SJSA1 (cell line): ENCODE data around the gene PARD3B. TPM values are rescaled to one million over a fixed set of nuclear protein-coding genes. Genes with fewer than 3 reads are reported as not detected.

ENCODE experiments used
- DNase-seq, 2 experiments: peaks; one replicate each; pipeline ENCODE4 v3.0.0-alpha.2; 2015 to 2020; ENCODE audit warnings: low spot score in 2 of 2, low read depth in 1 of 2
- H3K27ac ChIP-seq: fragments of 250-450 bp; sonication (Bioruptor Pico); 2 replicates; pipeline ENCODE4 v1.5.1; 2020; ENCODE audit warnings: mild to moderate bottlenecking, moderate library complexity
- H3K27me3 ChIP-seq: fragments of 250-450 bp; sonication (Bioruptor Pico); replicated peaks from 2 replicates; pipeline ENCODE4 v1.5.1; 2020; ENCODE audit warnings: mild to moderate bottlenecking, moderate library complexity
- H3K36me3 ChIP-seq: fragments of 250-450 bp; sonication (Bioruptor Pico); 2 replicates; pipeline ENCODE4 v1.5.1; 2020; ENCODE audit warnings: mild to moderate bottlenecking
- H3K4me1 ChIP-seq: fragments of 250-450 bp; sonication (Bioruptor Pico); replicated peaks from 2 replicates; pipeline ENCODE4 v1.6.1; 2021; ENCODE audit warnings: mild to moderate bottlenecking
- H3K4me3 ChIP-seq: fragments of 250-450 bp; sonication (Bioruptor Pico); 2 replicates; pipeline ENCODE4 v1.5.1; 2020; ENCODE audit warnings: mild to moderate bottlenecking
- H3K9me3 ChIP-seq: fragments of 250-450 bp; sonication (Bioruptor Pico); replicated peaks from 2 replicates; pipeline ENCODE4 v1.5.1; 2020; ENCODE audit warnings: mild to moderate bottlenecking
- total RNA-seq: library from RNA; depleted of rRNA; stranded (reverse); fragments of >200 nt; shearing (Covaris generic); gene quantifications from 2 replicates; pipeline ENCODE4 v1.2.3, GENCODE V29; 2014

PARD3B gene
- total RNA-seq, 1 experiment from 2014 or later: 10.6 TPM

DNA sequence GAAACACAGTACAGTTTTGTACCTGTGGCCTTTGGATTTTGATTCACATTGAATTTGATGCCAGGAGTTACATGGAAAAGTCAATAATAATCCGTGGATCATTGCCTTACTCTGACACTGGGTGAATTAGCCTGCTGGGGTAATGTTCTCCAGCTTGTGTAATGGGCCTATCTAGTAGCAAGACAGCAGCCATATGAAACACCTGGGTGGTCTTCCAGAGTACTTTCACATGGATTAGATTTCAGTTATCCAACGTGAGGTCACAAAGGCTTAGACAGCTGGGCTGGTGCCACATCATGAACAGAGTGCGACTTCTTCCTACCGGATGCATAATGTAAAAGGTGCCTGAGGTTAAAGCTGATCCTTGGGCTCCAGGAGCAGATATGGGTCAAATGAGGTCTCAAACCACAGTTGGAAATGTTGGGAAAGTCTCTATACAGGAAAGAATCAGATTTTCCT, 486.8 kb downstream of the PARD3B start:
- H3K27me3 ChIP-seq: no peaks in the 10 kb centered on the region
- no peak overlapping the region for H3K27ac ChIP-seq
- H3K36me3 ChIP-seq: no peaks in the 10 kb centered on the region
- H3K9me3 ChIP-seq: no peaks in the 10 kb centered on the region
- peaks cover 20% of the 10 kb centered on the region for H3K4me1 ChIP-seq
- peak in 1 of 2 experiments; percentile 26 for DNase-seq
- H3K4me3 ChIP-seq: no peak overlapping the region

DNA sequence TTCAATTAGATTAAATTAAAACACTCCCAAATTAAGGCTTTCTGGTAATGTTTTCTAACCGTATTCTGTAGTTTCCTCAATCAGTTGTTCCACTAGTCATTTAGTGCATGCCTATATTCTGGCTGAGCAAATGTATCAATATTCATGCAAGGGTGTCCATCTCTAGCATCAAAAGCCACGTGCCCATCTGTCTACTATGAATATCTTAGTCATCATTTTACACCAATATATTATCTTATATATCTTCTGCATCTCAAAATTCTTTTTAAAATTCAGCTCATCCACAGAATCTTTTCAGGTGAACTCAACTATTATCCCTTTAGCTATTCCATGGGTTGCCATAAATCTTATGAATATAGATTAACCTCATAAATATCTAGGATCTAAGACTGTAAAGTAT, 488.2 kb downstream of the PARD3B start:
- Histone ChIP-seq H3K27me3 (no peaks in the 10 kb centered on the region), H3K9me3 (no peaks in the 10 kb centered on the region)
- DNase-seq: no peak

DNA sequence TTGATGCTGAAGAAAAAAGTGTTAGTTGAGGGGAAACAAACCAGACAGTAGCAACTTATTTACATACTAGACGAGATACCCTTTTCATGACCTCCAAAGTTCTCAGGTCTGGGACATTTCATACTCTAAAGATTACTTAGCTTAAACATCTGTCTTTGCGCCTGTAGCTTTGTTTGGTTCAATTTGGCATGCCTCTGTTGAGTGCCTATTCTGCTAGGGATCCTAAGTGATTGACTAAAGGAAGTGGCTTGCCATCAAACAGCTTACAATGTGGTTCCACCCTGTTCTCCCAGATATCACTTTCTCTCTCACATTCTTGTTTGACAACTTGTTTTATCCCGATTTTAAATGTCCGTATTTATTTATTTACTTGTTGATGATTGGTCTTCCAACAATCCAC, 488.8 kb downstream of the PARD3B start:
- Histone ChIP-seq H3K27me3 (no peaks in the 10 kb centered on the region), H3K4me1 (peaks cover 20% of the 10 kb centered on the region), H3K4me3 (no peak overlapping the region), H3K9me3 (no peaks in the 10 kb centered on the region), H3K27ac (no peak overlapping the region), H3K36me3 (no peaks in the 10 kb centered on the region)
- peak in 1 of 2 experiments; percentile 40 for DNase-seq

More for the DNA sequence above, 488.2 kb downstream of the PARD3B start:
- Histone ChIP-seq H3K27ac (no peak overlapping the region), H3K36me3 (no peaks in the 10 kb centered on the region), H3K4me1 (peaks cover 20% of the 10 kb centered on the region), H3K4me3 (no peak overlapping the region)

DNA sequence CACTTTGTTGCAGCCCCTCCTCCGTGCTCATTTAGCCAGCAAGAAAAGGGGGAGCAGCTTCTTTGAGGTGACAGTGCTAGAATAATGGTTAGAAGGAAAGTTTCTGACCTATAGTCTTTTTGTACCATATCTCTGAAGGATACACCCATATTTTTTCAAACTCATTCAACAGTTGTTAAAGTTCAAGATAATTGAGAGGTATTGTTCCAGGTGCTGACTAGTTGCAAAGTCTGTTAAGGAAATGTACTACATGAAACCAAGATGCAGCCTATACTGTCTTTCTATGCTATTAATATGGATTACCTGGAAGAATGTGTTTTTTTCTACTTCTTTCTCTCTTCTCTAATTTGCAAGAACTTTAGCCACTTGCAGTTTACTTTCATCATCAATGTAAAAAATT, 495.0 kb downstream of the PARD3B start:
- Histone ChIP-seq H3K27me3 (no peaks in the 10 kb centered on the region), H3K4me1 (no peaks in the 10 kb centered on the region), H3K36me3 (no peaks in the 10 kb centered on the region), H3K4me3 (no peak overlapping the region), H3K9me3 (no peaks in the 10 kb centered on the region), H3K27ac (no peak overlapping the region)
- no peak for DNase-seq

DNA sequence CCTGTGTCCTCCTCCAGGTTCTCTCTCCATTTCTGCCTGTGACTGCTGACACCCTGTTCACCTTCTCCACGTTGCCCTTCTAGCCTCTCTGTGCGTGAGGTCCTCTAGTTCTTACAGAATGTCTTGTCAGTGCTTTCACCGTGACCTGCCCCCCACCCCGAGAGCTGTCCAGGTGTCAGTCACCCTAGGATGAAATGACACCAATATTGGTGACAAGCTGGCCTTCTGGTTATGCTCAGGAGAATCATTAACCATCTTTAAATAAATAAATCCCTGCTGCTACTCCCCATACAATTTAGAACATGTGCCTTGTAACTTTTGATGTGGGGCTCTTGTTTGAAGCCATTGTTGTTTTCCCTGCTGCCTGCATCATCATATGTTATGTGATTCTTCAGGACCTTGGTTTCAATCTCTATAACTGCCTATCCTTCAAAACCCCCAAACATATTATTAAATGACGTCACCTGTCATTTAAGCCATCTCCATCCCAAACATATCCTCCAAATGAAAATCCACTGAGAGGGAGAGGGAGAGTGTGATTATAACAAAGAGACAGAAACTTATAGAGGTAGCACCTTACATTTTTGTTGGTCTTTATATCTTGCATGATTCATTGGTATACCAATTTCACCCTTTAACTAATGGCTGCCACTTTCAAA, 496.3 kb downstream of the PARD3B start:
- DNase-seq: no peak
- Histone ChIP-seq H3K9me3 (no peaks in the 10 kb centered on the region), H3K27ac (no peak overlapping the region), H3K36me3 (no peaks in the 10 kb centered on the region), H3K27me3 (no peaks in the 10 kb centered on the region), H3K4me3 (no peak overlapping the region), H3K4me1 (no peaks in the 10 kb centered on the region)

DNA sequence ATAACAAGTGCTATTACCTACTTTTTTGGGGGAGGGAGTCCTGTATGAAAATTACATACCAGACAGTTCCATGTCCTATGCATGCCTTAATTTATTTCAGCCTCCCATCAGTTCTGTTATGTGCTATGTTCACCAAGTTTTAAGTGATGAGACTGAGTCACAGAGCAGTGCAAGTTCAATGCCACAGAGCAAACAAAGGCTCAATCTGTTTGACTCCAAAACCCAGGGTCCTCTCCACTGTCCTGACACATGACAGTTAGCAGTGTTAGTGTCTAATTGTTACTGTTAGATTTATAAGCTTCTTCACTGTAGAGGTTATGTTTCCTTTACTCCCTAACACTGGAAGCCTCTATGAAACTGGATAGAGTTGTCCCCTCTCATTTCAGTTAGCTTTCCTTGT, 498.0 kb downstream of the PARD3B start:
- no peaks in the 10 kb centered on the region for H3K27me3 ChIP-seq
- no peak for DNase-seq
- no peaks in the 10 kb centered on the region for H3K36me3 ChIP-seq
- H3K4me1 ChIP-seq: no peaks in the 10 kb centered on the region
- H3K27ac ChIP-seq: no peak overlapping the region
- H3K4me3 ChIP-seq: no peak overlapping the region
- no peaks in the 10 kb centered on the region for H3K9me3 ChIP-seq

DNA sequence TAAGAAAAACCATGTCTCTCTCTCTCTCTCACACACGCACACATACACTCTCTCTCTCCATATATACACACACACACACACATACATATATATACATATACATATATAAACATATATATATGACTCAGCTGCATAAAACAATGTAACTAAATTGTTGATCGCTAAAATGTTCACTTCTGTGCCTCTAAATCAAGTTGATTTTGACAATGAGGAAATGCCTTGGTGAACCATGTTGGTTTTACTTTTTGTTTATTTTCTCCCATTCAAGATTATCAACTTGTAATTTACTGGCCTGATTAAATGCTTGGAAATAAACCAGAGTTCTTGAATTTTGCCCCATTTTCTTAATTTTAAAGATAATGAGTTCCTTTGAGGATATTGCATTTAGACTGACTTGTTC, 500.4 kb downstream of the PARD3B start:
- Histone ChIP-seq H3K9me3 (no peaks in the 10 kb centered on the region), H3K4me3 (no peak overlapping the region), H3K27me3 (no peaks in the 10 kb centered on the region), H3K36me3 (no peaks in the 10 kb centered on the region), H3K4me1 (no peaks in the 10 kb centered on the region), H3K27ac (no peak overlapping the region)
- no peak for DNase-seq

DNA sequence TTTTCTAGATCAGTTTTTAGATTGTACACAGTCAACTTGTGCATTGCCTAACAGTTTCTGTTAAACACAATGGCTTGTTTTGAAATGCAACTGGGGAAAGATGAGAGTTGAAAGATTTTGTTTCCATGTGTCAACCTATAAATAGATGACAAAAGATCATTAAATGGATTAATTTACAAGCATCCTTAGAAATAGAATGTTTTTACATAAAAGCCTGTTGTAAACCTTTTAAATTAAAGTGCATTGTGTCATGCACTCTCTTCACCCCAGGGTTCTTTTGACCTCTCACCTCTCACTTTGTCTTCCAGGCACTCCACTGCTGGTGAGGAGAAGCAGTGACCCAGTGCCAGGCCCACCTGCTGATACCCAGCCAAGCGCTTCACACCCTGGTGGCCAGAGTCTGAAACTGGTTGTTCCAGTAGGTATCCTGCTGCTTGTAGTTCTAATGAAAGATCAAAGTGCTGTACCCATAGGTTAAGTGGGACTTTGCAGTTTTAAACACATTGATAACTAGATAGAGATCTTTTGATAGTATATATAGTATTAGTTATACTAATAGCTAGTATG, 502.1 kb downstream of the PARD3B start:
- H3K27me3 ChIP-seq: no peaks in the 10 kb centered on the region
- H3K9me3 ChIP-seq: no peaks in the 10 kb centered on the region
- no peak overlapping the region for H3K4me3 ChIP-seq
- H3K36me3 ChIP-seq: no peaks in the 10 kb centered on the region
- DNase-seq: no peak
- no peaks in the 10 kb centered on the region for H3K4me1 ChIP-seq
- no peak overlapping the region for H3K27ac ChIP-seq

DNA sequence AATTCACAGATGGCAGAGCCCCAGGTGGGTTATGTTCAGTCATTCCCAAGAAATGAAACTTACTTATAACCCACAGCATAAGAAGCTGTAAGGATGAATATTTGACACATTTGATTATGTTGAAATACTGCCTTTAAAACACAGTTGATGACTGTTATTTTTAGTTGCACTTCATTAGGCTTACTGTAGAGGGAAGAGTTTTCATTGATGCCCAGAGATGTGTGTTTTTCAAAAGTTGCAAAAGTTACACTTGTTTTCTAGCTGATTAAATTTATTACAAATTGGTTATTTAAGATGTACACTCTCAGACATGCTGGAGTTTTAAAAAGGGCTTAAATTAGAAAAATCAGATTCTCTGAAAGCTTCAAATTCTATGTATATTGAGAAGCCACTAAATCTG, 506.1 kb downstream of the PARD3B start:
- Histone ChIP-seq H3K27ac (no peak overlapping the region), H3K4me1 (no peaks in the 10 kb centered on the region), H3K9me3 (no peaks in the 10 kb centered on the region), H3K4me3 (no peak overlapping the region), H3K27me3 (no peaks in the 10 kb centered on the region), H3K36me3 (no peaks in the 10 kb centered on the region)
- DNase-seq: no peak

DNA sequence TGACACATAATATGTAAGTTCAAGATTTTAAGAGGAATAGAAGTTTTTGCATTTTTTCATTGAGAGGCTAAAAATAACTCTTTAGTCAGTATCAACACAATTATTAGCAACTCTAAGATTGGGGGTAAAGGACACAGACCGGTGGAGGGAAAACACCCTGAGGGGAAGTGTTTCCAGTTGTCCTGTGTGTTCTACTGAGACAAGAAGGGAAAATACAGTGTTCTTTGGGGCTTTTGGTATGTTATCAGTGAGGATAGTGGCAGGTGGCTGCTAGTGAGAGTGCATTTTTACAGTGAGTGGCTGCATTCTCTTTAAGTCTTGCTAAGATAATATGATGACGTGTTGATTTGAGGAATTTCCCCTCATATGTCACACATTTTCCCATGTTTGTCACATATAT, 507.5 kb downstream of the PARD3B start:
- Histone ChIP-seq H3K36me3 (no peaks in the 10 kb centered on the region), H3K27ac (no peak overlapping the region), H3K27me3 (no peaks in the 10 kb centered on the region), H3K4me1 (no peaks in the 10 kb centered on the region), H3K9me3 (no peaks in the 10 kb centered on the region), H3K4me3 (no peak overlapping the region)
- no peak for DNase-seq

DNA sequence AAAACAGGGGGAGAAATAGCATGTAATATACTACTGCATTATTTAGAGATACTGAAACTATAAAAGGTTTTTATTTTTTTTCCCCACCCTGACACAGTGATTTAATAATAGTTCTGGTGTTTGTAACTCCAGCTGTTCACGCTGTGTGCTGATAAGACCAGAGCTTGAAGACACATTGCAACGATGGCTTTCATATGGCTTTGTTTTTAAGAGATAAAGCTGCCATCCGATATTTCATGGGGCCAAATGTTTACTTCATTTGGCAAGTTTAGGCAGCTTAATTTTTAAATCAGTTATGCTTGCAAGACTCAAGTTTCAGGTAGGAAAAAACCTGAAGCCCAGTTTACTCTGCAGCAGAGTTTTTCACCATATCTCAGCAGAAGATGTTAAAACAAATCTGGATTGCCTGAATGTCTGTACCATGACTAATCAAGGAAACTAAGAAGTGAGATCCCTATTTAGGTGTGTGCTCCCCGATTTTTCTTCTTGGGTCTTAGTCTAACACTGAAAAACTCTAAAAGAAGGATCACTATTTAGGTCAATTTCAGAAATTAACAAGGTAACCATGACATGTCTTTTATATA, 508.6 kb downstream of the PARD3B start:
- no peak overlapping the region for H3K27ac ChIP-seq
- DNase-seq: no peak
- no peaks in the 10 kb centered on the region for H3K9me3 ChIP-seq
- H3K27me3 ChIP-seq: no peaks in the 10 kb centered on the region
- H3K4me1 ChIP-seq: no peaks in the 10 kb centered on the region
- H3K36me3 ChIP-seq: no peaks in the 10 kb centered on the region
- no peak overlapping the region for H3K4me3 ChIP-seq

DNA sequence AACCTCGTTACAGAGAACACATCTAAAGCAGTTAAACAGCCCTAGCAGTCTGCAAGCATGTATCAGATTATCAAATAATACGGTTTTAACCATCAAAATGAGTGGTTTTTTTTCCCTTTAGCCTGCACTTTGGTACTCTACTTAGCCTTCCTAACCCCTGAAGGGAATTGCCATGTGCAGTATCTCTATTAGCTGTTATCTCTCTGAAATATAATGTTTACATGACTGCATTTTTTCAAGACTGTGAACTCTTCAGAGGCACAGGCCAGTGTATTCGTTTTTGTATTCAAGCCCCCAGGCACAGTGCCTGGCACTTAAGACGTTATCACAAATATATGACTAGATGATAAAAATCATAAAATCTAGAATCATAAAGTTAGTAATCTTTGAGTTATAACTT, 509.5 kb downstream of the PARD3B start:
- DNase-seq: no peak
- H3K27me3 ChIP-seq: no peaks in the 10 kb centered on the region
- peaks cover 2% of the 10 kb centered on the region for H3K4me1 ChIP-seq
- H3K36me3 ChIP-seq: no peaks in the 10 kb centered on the region
- no peak overlapping the region for H3K4me3 ChIP-seq
- H3K9me3 ChIP-seq: no peaks in the 10 kb centered on the region
- H3K27ac ChIP-seq: no peak overlapping the region

DNA sequence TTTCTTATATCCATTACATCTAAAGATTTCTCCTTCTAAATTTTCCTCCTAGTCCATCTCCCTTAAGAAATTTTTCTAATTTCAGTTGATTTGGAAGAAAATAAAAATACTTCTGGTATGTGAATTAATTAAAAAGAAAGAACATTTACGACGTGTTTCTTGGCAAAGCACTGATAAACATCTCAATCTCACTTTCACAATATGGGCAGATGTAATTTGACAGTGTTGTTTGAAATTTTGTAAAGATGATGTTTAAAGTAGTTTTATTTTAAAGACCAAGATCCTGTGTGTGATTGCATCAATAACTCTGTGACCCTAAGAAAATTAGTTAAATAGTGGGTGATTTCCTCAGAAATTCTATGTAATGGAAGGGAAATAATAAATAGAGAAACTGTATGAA, 510.0 kb downstream of the PARD3B start:
- no peak overlapping the region for H3K4me3 ChIP-seq
- peaks cover 7% of the 10 kb centered on the region for H3K4me1 ChIP-seq
- H3K36me3 ChIP-seq: no peaks in the 10 kb centered on the region
- H3K9me3 ChIP-seq: no peaks in the 10 kb centered on the region
- no peak for DNase-seq
- no peaks in the 10 kb centered on the region for H3K27me3 ChIP-seq
- H3K27ac ChIP-seq: no peak overlapping the region

DNA sequence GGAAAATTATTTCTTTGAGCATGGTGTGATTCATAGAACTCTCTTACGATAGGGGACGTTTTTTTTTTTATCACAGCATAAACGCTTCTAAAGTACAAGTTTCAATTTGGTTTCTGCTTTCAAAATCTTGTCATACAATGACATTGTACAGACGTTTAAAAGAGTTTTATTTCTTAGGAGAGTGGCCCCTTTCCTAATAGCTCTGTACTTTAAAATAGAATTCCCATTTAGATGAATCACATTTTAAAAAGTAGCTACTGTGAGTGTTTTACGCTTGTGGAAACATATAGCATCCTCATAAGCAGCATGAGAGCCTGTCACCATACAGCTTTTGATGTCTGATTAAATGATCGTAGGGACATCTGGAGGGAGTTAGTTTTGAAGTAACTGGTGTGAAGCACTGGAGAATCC, 510.9 kb downstream of the PARD3B start:
- Histone ChIP-seq H3K9me3 (no peaks in the 10 kb centered on the region), H3K36me3 (no peaks in the 10 kb centered on the region), H3K27ac (no peak overlapping the region), H3K4me3 (no peak overlapping the region), H3K27me3 (no peaks in the 10 kb centered on the region), H3K4me1 (peaks cover 14% of the 10 kb centered on the region)
- no peak for DNase-seq
